H9 (cell line): ENCODE data around the gene KLHL2. TPM values are rescaled to one million over a fixed set of nuclear protein-coding genes. Genes with fewer than 3 reads are reported as not detected.

Source experiments
- DNase-seq: peaks from one replicate; pipeline ENCODE4 v3.0.0-alpha.2; 2017
- H2AFZ ChIP-seq: one replicate; pipeline ENCODE4 v1.6.1; 2013; ENCODE audit warnings: mild to moderate bottlenecking, low read length, control low read depth, moderate library complexity
- H2AK5ac ChIP-seq: 2 replicates; pipeline ENCODE4 v1.6.1; 2013; ENCODE audit warnings: low read length, control low read depth, mixed read lengths; ENCODE audit not compliant: insufficient read length
- H2BK120ac ChIP-seq: one replicate; pipeline ENCODE4 v1.6.1; 2013; ENCODE audit warnings: low read depth, mild to moderate bottlenecking, low read length, control low read depth, inconsistent platforms; ENCODE audit not compliant: poor library complexity, severe bottlenecking
- H2BK12ac ChIP-seq: 2 replicates; pipeline ENCODE4 v1.6.1; 2013; ENCODE audit warnings: low read length, control low read depth, mixed read lengths, low read depth; ENCODE audit not compliant: insufficient read length
- H2BK15ac ChIP-seq: 2 replicates; pipeline ENCODE4 v1.6.1; 2013; ENCODE audit warnings: low read depth, low read length, control low read depth
- H2BK20ac ChIP-seq: one replicate; pipeline ENCODE4 v1.6.1; 2013; ENCODE audit warnings: low read depth, mild to moderate bottlenecking, low read length, control low read depth, inconsistent platforms; ENCODE audit not compliant: poor library complexity, severe bottlenecking
- H2BK5ac ChIP-seq: 2 replicates; pipeline ENCODE4 v1.6.1; 2013; ENCODE audit warnings: low read length, control low read depth, mixed read lengths; ENCODE audit not compliant: insufficient read length
- H3K14ac ChIP-seq: 2 replicates; pipeline ENCODE4 v1.6.1; 2013; ENCODE audit warnings: low read length, control low read depth; ENCODE audit not compliant: insufficient read depth
- H3K18ac ChIP-seq: 2 replicates; pipeline ENCODE4 v1.6.1; 2013; ENCODE audit warnings: low read depth, mild to moderate bottlenecking, mixed read lengths, low read length, control low read depth; ENCODE audit not compliant: insufficient read length
- H3K23ac ChIP-seq: 2 replicates; pipeline ENCODE4 v1.6.1; 2013; ENCODE audit warnings: low read length, control low read depth, mixed read lengths, low read depth; ENCODE audit not compliant: insufficient read length
- H3K23me2 ChIP-seq: 2 replicates; pipeline ENCODE4 v1.6.1; 2013; ENCODE audit warnings: low read depth, mild to moderate bottlenecking, mixed read lengths, low read length, control low read depth; ENCODE audit not compliant: insufficient read length, poor library complexity, severe bottlenecking
- H3K27ac ChIP-seq: 2 replicates; pipeline ENCODE4 v1.5.1; 2013; ENCODE audit warnings: low read length, control low read depth, mixed read lengths, low read depth; ENCODE audit not compliant: insufficient read length
- H3K27me3 ChIP-seq: 2 replicates; pipeline ENCODE4 v1.6.1; 2013; ENCODE audit warnings: low read length, control low read depth, inconsistent platforms; ENCODE audit not compliant: insufficient read depth
- H3K4ac ChIP-seq: 2 replicates; pipeline ENCODE4 v1.6.1; 2013; ENCODE audit warnings: low read depth, mild to moderate bottlenecking, control low read depth, inconsistent platforms, low read length, moderate library complexity
- H3K4me1 ChIP-seq: 2 replicates; pipeline ENCODE4 v1.6.1; 2013; ENCODE audit warnings: low read length, control low read depth, inconsistent platforms; ENCODE audit not compliant: insufficient read depth
- H3K4me2 ChIP-seq: 2 replicates; pipeline ENCODE4 v1.6.1; 2013; ENCODE audit warnings: low read length, control low read depth, mixed read lengths; ENCODE audit not compliant: insufficient read length, insufficient read depth
- H3K56ac ChIP-seq: 2 replicates; pipeline ENCODE4 v1.6.1; 2013; ENCODE audit warnings: low read depth, mild to moderate bottlenecking, mixed read lengths, low read length, control low read depth; ENCODE audit not compliant: insufficient read length
- H3K79me1 ChIP-seq: 2 replicates; pipeline ENCODE4 v1.6.1; 2013; ENCODE audit warnings: low read depth, mild to moderate bottlenecking, moderate library complexity, low read length, control low read depth, inconsistent platforms; ENCODE audit not compliant: insufficient read depth, poor library complexity, severe bottlenecking
- H3K79me2 ChIP-seq: 2 replicates; pipeline ENCODE4 v1.6.1; 2013; ENCODE audit warnings: low read length, control low read depth, inconsistent platforms; ENCODE audit not compliant: insufficient read depth
- H3K9ac ChIP-seq: 2 replicates; pipeline ENCODE4 v1.6.1; 2013; ENCODE audit warnings: low read length, control low read depth, mixed read lengths; ENCODE audit not compliant: insufficient read length; ENCODE audit errors: extremely low read depth
- H3K9me3 ChIP-seq: one replicate; pipeline ENCODE4 v1.6.1; 2013; ENCODE audit warnings: low read depth, low read length, inconsistent platforms; ENCODE audit not compliant: control insufficient read depth
- H3T11ph ChIP-seq: one replicate; pipeline ENCODE4 v1.6.1; 2013; ENCODE audit warnings: mild to moderate bottlenecking, low read length, control low read depth, inconsistent platforms
- H4K20me1 ChIP-seq: one replicate; pipeline ENCODE4 v1.6.1; 2013; ENCODE audit not compliant: control insufficient read depth, insufficient read length, insufficient read depth
- H4K5ac ChIP-seq: 2 replicates; pipeline ENCODE4 v1.6.1; 2013; ENCODE audit warnings: low read depth, mild to moderate bottlenecking, mixed read lengths, low read length, control low read depth; ENCODE audit not compliant: insufficient read length
- H4K8ac ChIP-seq: replicated peaks from 2 replicates; pipeline ENCODE4 v1.6.1; 2013; ENCODE audit warnings: low read length, control low read depth, mixed read lengths, low read depth; ENCODE audit not compliant: insufficient read length
- H4K91ac ChIP-seq: 2 replicates; pipeline ENCODE4 v1.6.1; 2013; ENCODE audit warnings: low read depth, mild to moderate bottlenecking, moderate library complexity, mixed read lengths, low read length, control low read depth; ENCODE audit not compliant: insufficient read length
- H3K27ac Mint-ChIP-seq, 3 experiments: 2 replicates in 2 of 3; 3 replicates in 1 of 3; pipeline ENCODE4 v1.8.0; 2020 to 2021; ENCODE audit warnings: mixed read lengths in 3 of 3, mild to moderate bottlenecking in 1 of 3, moderate library complexity in 1 of 3
- H3K27me3 Mint-ChIP-seq: 2 replicates; pipeline ENCODE4 v1.8.0; 2021; ENCODE audit warnings: low read depth, mild to moderate bottlenecking, moderate library complexity, mixed read lengths
- H3K36me3 Mint-ChIP-seq, 3 experiments: 2 replicates in 2 of 3; 3 replicates in 1 of 3; pipeline ENCODE4 v1.8.0; 2020 to 2021; ENCODE audit warnings: low read depth in 3 of 3, mixed read lengths in 3 of 3; ENCODE audit not compliant: insufficient read depth in 1 of 3
- H3K4me1 Mint-ChIP-seq, 2 experiments: 2 replicates each; pipeline ENCODE4 v1.8.0; 2020; ENCODE audit warnings: mixed read lengths in 2 of 2
- H3K4me3 Mint-ChIP-seq, 2 experiments: 2 replicates in 1 of 2; 3 replicates in 1 of 2; pipeline ENCODE4 v1.8.0; 2020 to 2021; ENCODE audit warnings: mild to moderate bottlenecking in 2 of 2, mixed read lengths in 2 of 2, moderate library complexity in 1 of 2
- H3K9me3 Mint-ChIP-seq, 2 experiments: 2 replicates in 1 of 2; 3 replicates in 1 of 2; pipeline ENCODE4 v1.8.0; 2020; ENCODE audit warnings: mild to moderate bottlenecking in 2 of 2, mixed read lengths in 2 of 2, moderate library complexity in 1 of 2
- WGBS: extraction: QIAGEN DNeasy Blood & Tissue Kit; methylation state at CpG from one replicate; pipeline ENCODE4 v1.1.7; 2013; ENCODE audit warnings: missing lambda C conversion rate, low lambda C conversion rate, mixed read lengths; ENCODE audit not compliant: insufficient read length; ENCODE audit errors: extremely low coverage; 5-methylcytosine and 5-hydroxymethylcytosine counted together
- total RNA-seq: library from RNA; stranded (reverse); gene quantifications from 2 replicates; pipeline ENCODE4 v1.2.1, GENCODE V29; 2021
- TF ChIP-seq, protein P1 (sequence below): fragments of 200-600 bp; sonication (generic); conservative IDR thresholded peaks from 3 replicates; pipeline ENCODE4 v1.8.0; 2021; ENCODE audit warnings: antibody characterized with exemption, mild to moderate bottlenecking

Gene KLHL2
- total RNA-seq, 1 experiment from 2014 or later = 14.3 TPM

GRCh38 chr4:165361810-165362209 lies 154.4 kb downstream of the KLHL2 start:
- Histone ChIP-seq H3K79me1 (no peaks in the 10 kb centered on the region), H2BK5ac (no peak overlapping the region)
- H3K27ac Mint-ChIP-seq = no peak overlapping the region

More at GRCh38 chr4:165361810-165362209, 154.4 kb downstream of the KLHL2 start:
- no peak overlapping the region for H3K4ac ChIP-seq
- H4K5ac ChIP-seq = no peak overlapping the region
- H3K4me1 ChIP-seq = peaks cover 5% of the 10 kb centered on the region
- H3K4me2 ChIP-seq = no peak overlapping the region
- no peaks in the 10 kb centered on the region for H3K79me2 ChIP-seq
- no peaks in the 10 kb centered on the region; the same call in 1 of the 2 replicates for H3K27me3 Mint-ChIP-seq
- H3K9ac ChIP-seq = no peak overlapping the region
- H3K27ac ChIP-seq = no peak overlapping the region
- TF ChIP-seq, protein P1, sequence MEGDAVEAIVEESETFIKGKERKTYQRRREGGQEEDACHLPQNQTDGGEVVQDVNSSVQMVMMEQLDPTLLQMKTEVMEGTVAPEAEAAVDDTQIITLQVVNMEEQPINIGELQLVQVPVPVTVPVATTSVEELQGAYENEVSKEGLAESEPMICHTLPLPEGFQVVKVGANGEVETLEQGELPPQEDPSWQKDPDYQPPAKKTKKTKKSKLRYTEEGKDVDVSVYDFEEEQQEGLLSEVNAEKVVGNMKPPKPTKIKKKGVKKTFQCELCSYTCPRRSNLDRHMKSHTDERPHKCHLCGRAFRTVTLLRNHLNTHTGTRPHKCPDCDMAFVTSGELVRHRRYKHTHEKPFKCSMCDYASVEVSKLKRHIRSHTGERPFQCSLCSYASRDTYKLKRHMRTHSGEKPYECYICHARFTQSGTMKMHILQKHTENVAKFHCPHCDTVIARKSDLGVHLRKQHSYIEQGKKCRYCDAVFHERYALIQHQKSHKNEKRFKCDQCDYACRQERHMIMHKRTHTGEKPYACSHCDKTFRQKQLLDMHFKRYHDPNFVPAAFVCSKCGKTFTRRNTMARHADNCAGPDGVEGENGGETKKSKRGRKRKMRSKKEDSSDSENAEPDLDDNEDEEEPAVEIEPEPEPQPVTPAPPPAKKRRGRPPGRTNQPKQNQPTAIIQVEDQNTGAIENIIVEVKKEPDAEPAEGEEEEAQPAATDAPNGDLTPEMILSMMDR = no peak
- H4K8ac ChIP-seq = no peak overlapping the region
- no peak overlapping the region for H3K23ac ChIP-seq
- no peak overlapping the region for H3T11ph ChIP-seq
- H2BK15ac ChIP-seq = no peak overlapping the region
- no peak overlapping the region for H2AK5ac ChIP-seq
- WGBS = no CpG with 5 or more reads among the region's 2 CpGs
- no peaks in the 10 kb centered on the region for H3K36me3 Mint-ChIP-seq
- H3K23me2 ChIP-seq = no peaks in the 10 kb centered on the region
- no peaks in the 10 kb centered on the region for H3K27me3 ChIP-seq
- no peaks in the 10 kb centered on the region for H3K9me3 ChIP-seq
- H3K18ac ChIP-seq = no peak overlapping the region
- H2BK12ac ChIP-seq = no peak overlapping the region
- H4K91ac ChIP-seq = no peak overlapping the region
- no peak overlapping the region for H2BK120ac ChIP-seq
- no peak for DNase-seq
- H3K9me3 Mint-ChIP-seq = no peaks in the 10 kb centered on the region
- 0 out of 4 replicates have a peak, but pooled peaks cover 0 to 2% of the 10 kb centered on the region in 2 experiments for H3K4me1 Mint-ChIP-seq
- H3K14ac ChIP-seq = no peak overlapping the region
- H2BK20ac ChIP-seq = no peak overlapping the region
- no peaks in the 10 kb centered on the region for H4K20me1 ChIP-seq
- H2AFZ ChIP-seq = no peak overlapping the region
- H3K56ac ChIP-seq = no peak overlapping the region
- H3K4me3 Mint-ChIP-seq = no peak overlapping the region
